Stimulated activated CD8-positive, alpha-beta memory T cell treated with anti-CD3 and anti-CD28 coated beads, Interleukin-12 subunit alpha, Interleukin-12 subunit beta, amount 100 ng/mL, for 1 hour (primary cell): ENCODE measurements around the gene DTD1.

ENCODE experiments used
- DNase-seq: peaks from one replicate; pipeline ENCODE4 v3.0.0-alpha.2; 2020; ENCODE audit warnings: low read depth

Gene DTD1

DNA sequence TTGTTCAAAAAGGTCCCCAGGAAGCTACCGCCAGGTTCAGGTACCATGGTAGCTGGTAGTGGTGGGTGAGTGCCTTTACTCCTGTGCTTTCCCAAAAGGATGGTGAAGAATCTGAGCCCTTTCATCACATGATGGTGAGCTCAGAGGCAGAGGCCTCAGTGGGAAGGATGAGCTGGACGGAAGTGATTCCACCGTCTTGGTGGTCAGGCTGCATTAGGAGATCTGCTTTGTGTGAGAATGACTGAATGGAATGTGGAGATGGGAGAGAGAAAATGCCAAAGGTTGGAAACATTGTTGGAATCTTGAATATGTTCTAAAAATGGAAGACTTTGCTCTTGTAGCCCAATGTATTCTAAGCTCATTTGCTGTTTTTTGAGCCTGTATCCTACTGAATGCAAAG, 117.6 kb downstream of the DTD1 start:
- no peak for DNase-seq

DNA sequence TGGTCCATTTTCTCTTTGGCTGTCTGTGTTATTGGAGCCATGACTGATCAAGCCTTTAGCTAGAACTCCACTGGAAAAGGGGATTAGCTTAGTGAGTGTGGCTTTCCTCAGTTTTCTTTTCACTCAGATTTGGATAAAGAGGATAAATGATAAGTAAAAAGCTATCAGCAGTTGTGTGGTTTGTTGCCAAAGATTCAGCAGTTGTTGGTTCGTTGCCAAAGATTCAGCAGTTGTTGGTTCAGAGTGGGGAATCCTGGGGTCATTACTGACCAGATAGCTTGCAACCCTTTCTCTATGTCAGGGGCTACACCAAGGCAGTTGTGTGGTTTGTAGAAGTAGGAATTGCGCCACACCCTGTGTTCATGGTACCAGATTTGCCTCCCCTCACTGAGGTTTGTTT, 118.1 kb downstream of the DTD1 start:
- no peak for DNase-seq

DNA sequence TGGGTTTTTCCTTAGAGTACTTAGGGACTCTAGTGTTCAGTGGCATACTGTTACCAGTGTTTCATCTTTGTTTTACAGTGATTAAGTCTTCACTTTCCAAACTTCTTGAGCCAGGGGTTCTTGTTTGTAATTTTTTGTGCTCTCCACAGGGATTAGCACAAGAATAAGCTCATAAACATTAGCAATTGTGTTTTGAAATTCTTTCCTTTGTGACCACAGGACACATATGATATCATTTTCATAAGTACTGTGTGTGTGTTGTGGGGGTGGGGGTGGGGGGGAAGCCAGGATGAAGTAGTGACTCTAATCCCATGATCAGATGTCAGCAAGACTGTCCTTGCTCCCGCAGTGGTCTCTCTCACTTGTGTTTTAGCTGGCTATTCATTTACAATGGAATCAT, 124.3 kb downstream of the DTD1 start:
- no peak for DNase-seq

DNA sequence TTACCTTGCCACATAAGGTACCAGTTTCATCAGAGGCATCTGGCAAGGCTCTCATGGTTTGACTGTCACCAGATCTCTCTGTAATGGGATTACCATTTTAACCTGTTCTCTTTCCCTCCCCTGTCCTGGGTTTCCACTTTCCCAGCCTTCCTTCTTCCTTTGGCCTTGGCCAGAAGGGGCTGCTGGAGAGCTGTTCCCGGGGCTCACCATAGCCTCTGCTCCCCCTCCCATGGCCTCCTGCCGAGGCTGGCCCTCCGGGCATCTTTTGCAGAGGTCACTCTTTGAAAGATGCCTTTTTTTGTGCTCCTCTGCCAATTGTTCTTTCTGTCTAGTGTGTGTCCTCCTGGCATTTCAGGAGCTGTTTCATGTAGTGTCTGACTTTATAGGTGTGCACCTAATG, 125.0 kb downstream of the DTD1 start:
- no peak for DNase-seq

DNA sequence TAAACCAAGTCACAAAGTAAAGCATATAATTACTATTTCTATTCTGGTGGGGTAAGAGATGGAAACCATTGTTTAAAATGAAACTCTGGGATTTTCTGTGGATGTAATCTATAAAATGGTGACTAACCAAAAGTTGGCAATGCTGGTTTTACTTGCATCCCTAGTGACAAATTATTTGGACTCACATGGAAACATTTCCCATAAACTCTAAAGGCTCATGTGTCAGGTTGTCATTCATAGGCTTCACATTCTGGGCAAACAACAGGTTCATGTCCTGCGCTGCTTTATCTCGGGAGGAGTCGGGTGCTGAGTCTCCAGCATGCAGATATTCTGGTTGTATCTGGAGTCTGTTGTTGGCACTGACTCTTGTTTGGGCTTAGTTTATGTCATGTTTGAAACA, 127.7 kb downstream of the DTD1 start:
- no peak for DNase-seq

DNA sequence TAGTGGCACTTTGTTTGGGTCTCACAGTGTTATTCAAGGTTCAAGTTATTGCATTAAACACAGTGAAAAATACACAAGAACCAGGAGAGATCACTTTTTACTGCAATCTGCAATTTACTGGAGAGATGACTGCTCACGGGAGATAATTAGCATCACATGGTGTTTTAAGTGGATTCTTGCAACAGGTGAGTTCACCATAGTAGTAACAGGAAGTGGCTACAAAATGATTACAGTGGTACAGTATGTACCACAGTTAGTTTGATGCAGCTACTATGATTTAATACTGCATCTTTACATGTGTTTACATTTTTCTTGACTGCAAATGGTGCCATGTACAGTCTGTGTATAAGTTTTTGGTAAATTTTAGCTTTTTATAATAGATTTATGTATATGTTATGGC, 129.2 kb downstream of the DTD1 start:
- DNase-seq, result no peak

DNA sequence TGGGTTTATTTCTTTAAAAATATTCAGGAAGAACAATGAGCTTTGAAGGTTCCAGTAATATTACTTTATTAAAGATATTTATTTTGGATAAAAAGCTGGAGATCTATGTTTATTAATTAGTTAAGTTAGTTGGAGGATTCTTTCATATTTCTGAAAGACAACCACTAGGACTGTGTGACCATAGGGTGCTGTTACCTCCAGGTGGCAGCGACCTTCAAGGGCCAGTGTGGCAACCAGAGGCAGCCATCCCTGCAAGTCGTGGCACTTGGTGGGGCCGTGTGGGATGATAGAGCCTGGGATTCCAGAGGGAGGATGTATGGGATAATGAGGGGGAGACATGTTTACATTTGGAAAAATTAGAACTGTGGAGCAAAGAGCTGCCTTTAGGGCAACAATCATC, 130.3 kb downstream of the DTD1 start:
- DNase-seq, result no peak

DNA sequence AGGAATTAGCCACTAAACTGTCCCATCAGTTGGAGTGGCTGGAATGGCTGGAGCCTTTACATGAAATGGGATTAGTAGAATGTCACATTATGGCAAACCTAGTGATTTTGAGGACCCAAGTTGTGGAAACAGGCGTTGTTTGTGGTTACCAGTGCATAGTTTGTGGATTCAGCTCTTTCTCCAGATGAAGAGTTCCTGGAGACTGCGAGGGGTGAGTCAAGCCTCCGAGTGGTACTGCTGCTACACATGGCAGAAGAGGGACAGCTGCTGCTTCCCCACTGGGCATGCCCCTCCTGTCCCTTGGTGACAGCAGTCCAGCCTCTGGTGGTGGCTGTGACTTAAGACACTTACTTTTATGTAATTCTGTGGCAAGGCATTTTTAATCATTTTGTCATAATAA, 131.6 kb downstream of the DTD1 start:
- DNase-seq, result no peak

DNA sequence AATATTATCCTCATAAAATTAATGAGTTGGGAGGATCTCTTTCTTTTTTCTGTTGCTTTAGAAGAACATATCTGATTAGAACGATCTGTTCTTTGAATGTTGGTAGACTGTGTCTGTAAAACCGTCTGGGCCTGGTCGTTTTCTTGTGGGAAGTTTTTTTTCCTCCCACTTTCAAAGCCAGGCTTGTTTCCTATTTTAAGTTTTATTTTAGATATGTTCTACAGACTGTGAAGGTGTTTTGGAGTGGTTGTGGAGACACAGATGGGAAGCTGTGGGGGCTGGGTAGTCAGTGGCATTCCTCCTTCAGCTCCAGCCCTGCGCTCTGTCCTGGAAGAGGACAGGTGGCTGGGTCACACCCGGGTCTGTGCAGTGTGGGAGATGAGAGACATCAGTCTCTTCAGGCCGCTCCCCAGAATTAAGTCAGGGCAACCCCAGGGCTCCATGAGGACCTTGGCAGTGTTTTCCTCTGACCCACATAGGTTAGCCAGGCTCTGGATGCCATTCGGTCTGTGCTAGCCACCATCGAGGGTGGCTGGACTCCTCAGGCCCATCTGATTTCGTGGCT, 133.8 kb downstream of the DTD1 start:
- DNase-seq, result no peak

DNA sequence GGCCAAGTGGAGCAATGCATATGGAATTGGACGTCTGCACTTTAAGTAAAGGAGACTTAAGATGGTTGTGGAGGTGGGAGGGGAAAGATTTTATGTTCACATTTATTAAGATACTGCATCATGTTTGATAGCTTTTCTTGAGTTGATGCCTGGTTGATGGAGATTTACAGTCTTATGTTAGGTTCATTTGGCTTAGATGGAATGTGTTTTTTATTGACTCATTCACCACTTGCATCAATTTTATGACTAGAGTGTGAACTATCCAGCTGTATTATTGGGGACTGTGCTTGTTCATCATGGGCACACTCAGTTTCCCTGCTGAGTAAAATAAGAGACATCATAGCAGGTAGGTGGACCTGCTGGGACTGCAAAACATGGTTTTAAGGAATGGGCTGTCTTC, 134.5 kb downstream of the DTD1 start:
- no peak for DNase-seq

DNA sequence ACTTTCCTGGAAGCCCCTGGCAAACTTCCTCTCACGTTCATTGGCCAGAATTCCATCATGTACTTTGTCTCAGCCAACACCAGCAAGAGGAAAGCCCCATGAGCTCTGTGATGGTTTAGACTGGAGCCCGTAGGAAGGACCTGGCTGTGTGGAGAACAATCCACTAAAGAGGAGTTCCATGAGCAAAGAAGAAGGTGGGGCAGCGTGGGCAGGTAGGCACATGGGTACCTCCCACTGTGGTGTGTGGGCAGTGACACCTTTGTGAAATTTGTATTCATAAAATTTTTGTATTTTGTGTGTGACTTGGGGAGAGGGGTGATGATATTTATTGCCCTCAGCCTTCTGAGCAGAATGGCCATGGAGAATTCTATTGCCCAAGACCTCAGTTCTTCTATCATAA, 136.2 kb downstream of the DTD1 start:
- DNase-seq, result no peak

DNA sequence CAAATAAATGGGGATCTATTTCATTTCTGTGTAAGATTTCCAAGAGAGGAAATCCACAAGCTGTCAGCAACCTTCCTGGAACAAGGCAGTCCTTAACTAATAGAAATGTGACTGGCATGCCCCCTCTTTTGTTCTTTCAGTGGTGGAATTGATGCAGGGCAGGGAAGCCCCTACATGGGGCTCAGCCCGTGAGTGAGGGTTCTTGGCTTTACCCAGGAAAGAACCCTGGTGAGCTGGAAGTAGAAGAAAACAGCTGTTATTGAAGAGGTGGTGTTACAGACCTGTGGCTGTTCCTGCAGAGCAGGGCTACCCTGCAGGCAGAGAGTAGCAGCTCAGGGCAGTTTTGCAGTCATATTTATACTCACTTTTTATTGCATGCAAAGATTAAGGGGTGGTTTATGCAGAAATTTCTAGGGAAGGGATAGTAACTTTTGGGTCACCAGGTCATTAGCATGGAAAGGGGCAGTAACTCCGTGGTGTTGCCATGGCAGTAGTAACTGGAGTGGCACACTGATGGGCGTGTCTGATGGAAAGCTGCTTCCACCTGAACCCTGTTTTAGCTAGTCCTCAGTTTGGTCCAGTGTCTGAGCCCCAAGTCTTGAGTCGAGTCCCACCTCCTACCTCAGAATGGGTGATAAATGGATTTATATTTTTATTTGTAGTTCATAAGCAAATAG, 137.1 kb downstream of the DTD1 start:
- DNase-seq, result no peak

DNA sequence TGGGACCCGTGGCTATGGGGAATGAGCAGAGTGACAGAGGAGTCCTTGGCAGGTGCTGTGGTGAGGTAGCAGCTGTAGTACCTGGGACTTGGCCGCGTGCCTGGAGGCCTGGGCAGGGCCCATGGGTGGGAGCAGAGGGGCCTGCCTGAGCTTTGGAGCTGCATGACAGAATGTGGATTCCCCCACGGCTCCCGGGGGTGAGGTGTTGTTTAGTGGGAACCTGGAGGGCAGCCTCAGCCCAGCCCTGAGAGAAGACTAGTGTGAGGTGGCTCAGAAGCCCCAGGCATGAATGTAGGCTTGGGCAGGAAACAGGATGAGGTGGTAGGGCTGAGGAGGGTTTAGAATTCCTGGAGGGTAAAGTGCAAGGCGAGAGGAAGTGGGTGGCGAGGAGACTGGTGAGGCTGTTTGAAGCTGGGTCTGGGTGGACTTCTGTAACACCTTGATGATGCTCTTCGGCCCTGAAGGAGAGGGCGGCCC, 139.2 kb downstream of the DTD1 start:
- DNase-seq, result no peak

DNA sequence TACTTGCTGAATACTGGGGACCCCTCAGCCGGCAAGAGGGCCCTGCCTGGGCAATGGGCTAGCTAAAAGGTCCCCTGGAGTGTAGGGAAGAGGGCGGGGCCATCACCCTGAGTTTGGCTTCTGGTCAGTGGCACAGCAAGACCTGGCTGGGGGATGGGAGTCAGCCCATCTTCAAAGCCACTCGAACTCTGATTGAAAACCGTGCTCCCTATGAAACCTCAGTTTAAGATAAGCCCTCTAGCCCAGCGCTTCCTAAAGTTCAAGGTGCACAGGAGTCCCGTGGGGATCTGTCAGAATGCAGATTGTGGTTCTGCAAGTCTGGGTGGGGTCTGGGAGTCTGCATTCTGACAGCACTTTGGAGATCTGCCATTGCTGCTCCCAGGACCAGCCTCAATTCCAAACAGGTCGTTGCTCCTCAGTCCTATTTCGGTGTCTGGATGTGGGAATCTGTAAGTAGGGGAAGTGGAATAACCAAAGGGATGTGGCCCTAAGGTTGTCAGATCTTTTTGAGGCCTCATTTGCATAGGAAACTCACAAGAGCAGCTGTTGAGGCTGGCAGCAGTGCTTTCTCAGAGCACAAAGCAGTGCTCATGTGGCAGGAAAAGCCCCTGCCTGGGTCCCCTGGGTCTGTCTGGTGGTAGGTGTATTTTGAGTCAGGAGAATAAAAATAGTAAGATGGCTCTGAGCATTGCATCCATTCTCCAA, 140.5 kb downstream of the DTD1 start:
- DNase-seq, result no peak

DNA sequence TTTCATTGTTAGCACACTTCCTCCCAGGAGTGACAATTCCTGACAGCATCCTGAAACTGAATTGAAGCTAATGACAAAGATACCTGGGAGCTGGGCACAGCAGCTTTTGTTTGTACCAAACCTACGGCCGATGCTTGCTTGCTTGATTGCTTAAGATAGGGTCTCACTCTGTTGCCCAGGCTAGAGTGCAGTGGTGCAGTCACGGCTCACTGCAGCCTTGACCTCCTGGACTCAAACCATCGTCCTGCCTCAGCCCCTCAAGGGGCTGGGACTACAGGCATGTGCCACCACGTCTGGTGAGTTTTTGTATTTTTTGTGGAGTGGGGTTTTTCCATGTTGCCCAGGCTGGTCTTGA, 141.0 kb downstream of the DTD1 start:
- no peak for DNase-seq

DNA sequence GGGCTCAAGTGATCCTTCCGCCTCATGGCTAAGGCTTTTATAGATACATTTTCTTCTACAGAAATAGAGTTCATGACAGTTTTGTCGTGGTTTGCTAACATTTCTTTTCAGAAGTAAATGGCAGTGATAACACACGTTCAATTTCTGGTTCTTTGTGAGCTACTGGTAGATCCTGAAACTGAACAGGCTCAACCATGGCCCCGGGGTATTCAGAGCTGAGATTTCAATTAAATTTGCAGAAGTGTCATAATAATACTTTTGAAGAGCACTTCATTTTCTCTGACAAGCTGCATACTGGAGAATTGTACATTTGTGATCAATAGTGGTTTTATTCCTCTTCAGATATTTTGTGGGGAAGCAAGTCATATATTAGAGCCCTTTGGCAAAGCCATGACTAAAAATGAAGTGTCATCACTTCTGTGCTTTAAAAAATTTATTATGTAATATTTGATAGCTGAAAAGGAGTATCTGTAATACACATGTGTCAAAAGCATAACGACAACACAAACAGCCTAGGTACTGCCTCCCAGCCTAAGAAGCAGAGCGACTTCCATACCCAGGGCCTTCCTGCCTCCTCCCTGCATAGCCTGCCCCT, 141.5 kb downstream of the DTD1 start:
- DNase-seq, result no peak

DNA sequence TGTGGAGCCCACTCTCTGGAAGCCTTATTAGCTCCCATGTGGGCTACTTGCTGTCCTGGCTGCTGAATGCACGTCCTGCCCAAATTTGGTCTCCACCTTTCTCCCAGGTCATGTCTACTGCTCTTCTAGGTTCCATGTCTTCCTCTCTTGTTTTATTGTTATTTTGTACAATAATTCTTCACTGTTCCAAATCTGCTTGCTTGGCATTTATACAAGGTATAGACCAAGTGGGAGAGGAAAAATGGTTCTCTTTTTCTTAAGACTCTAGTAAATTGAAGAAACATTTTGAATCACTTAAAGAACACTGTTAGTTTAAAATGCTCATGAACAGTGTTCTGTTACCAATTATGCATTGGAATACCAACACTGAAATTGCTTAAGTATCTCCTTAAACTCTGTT, 144.1 kb downstream of the DTD1 start:
- no peak for DNase-seq

DNA sequence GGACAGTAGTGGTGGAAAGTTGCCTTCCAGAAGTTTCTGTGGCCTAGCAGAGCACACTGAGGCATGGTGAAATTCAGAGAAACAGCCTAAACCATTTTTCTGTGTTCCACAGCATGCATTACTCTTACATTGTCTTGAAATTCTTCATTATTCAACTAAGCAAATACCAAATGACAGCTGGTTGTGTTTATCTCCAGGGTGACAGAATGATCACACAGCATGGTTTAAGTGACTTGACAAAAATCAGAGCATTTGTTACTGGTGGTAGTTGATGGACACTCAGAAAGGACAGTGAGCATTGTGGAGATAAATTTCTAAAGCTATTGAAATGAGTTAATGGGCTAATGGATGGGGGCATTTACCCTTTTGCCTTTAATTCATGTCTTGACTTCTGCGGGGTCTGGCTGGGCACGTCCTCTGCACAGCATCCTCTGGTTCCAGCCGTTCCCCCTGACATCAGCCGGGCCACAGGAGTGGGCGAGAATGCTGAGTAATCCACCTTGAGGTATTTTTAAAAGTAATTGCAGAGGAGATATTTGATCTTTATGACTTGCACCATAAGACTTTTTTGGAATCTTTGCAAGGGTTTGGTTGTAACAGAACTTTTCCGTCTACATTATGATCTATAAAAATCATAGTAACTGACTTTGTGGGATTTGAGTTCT, 146.8 kb downstream of the DTD1 start:
- no peak for DNase-seq

DNA sequence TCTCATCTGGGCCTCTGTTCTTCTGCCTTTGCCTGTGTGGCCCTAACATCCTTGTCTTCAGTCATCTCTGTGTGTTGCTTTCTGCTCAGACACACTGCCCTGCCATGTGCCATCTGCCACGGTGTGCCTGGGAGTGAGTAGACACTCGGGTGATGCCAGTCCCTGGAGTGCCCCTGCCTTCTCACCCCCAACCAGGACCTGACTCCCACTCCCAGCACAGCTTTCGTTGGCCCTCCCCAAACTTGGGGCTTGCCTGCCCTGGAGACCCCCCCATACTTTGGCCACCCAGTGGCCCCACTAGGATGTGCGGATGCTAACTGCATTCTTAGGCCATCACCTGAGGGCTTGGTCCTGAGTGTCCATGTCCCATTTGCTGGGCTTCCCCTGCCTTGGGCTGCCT, 149.3 kb downstream of the DTD1 start:
- no peak for DNase-seq

DNA sequence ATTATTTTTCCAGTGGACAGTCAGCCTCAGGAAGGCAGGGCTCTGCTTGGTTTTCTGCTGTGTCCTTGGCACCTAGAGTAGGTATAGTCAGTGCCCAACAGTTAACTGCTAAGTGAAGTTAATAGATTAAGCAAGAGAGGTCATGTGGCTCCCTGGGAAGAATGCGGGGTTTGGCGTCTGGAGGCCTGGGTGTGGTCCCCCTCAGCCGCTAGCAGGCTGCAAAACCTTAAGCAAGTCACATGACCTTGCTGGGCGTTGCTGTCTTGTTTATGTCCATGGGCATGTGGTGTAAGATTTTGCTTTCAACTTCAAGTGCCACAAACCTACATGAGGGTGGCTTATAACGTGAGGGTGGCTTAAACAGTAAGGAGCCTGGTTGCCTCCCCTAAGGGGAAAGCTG, 150.2 kb downstream of the DTD1 start:
- no peak for DNase-seq

DNA sequence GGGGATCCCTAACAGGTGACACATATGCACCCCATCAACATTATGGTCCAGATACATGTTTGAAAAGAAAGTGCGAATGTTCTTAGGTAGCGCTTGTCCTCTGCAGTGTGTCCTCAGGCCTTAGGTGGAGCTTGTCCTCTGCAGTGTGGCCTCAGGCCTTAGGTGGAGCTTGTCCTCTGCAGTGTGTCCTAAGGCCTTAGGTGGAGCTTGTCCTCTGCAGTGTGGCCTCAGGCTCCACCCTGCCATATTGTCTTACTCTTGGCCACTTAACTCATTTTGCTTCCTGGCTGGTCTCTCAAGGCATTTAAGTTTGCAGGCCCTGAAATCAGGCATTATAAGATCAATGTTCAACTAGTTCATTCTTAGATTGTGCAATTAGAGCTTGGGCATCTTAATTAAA, 151.0 kb downstream of the DTD1 start:
- no peak for DNase-seq

DNA sequence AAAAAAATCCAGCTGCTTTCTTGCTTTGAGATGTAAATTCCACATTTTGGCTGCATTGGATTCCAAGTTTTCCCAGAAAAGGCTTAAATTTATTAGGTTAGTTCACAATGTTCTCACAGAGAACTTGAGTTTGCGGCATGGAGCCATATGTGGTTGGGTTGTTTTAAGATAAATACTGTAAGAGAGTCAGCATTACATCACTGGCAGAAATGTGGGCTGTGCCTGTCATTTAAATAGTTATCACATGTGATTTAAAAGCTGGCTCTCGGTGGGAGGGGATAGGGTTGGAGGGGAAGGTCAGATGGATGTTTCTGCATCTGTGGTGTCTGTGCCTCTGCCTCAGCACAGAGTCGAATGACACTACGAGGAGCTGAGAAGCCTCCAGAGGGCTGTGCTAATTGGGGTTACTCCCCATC, 151.9 kb downstream of the DTD1 start:
- DNase-seq, result no peak

DNA sequence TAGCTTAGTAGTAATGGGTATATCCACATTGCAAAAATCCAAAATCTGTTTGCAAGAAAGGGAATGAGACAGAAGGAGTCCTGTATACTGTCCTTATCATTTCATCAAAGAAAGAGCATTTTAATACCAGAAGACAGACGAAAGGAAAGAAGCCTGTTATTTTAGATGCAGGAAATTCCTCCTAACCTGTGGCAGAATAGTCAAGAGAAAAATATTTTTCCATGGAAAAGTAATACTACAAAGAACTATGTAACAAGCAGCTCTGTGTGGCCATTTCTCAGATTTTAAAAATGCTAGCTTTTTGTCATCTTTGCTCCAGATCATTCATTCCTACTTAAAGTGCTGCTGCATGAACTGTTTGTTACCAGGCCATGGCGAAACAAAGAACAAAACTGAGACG, 152.9 kb downstream of the DTD1 start:
- DNase-seq, result no peak
